A673 (cell line): ENCODE data around the gene BRPF3.

Experiments used
- CTCF ChIP-seq: fragments of 300-800, 200-600 bp; sonication (generic); conservative IDR thresholded peaks from 2 replicates; pipeline ENCODE4 v1.5.1; 2017; ENCODE audit warnings: low read depth, mild to moderate bottlenecking, antibody characterized with exemption, low read length, moderate library complexity, mixed read lengths
- EZH2 ChIP-seq: fragments of 200-600 bp; sonication (generic); IDR thresholded peaks from 2 replicates; pipeline ENCODE4 v1.6.1; 2017; ENCODE audit warnings: borderline replicate concordance, low read depth, mild to moderate bottlenecking, mixed read lengths, antibody characterized with exemption, low read length; ENCODE audit not compliant: poor library complexity, severe bottlenecking

GRCh38 chr6:36273067-36273466 is 76.5 kb downstream of the BRPF3 start:
- TF ChIP-seq CTCF: no peak
- TF ChIP-seq EZH2: no peak
